Kidney (tissue), 14 donors: Measurements from ENCODE around the gene SERPINI1. TPM values are rescaled to one million over a fixed set of nuclear protein-coding genes. Genes with fewer than 3 reads are reported as not detected.

ENCODE experiments used
- DNase-seq, 5 donors: peaks; one replicate each; pipeline ENCODE4 v3.0.0-alpha.2; 2013 to 2020
- FAIRE-seq: peaks from 2 replicates; lab custom pipeline; 2012; peaks lifted over from hg19 to GRCh38; lab: Jason Lieb, UNC
- H3K27ac ChIP-seq, 2 donors: one replicate each; pipeline ENCODE4 v1.7.0; 2013; ENCODE audit warnings: low read depth in 2 of 2, low read length in 2 of 2, inconsistent platforms in 1 of 2
- H3K27me3 ChIP-seq: one replicate; pipeline ENCODE4 v1.7.1; 2013; ENCODE audit warnings: low read length, inconsistent platforms; ENCODE audit not compliant: control insufficient read depth, insufficient read depth
- H3K36me3 ChIP-seq, 3 donors: one replicate each; pipeline versions ENCODE4 v1.7.0 to v1.7.1; 2013; ENCODE audit warnings: low read length in 3 of 3, control low read depth in 1 of 3, inconsistent platforms in 1 of 3; ENCODE audit not compliant: insufficient read depth in 3 of 3, control insufficient read depth in 2 of 3
- H3K4me1 ChIP-seq, 3 donors: one replicate each; pipeline versions ENCODE4 v1.7.0 to v1.7.1; 2013; ENCODE audit warnings: low read length in 3 of 3, inconsistent platforms in 1 of 3, low read depth in 1 of 3; ENCODE audit not compliant: control insufficient read depth in 2 of 3, insufficient read depth in 2 of 3
- H3K4me3 ChIP-seq, 3 donors: one replicate each; pipeline versions ENCODE4 v1.7.0 to v1.8.1; 2013; ENCODE audit warnings: low read length in 3 of 3, control low read depth in 1 of 3, inconsistent platforms in 1 of 3
- H3K9ac ChIP-seq, 3 donors: one replicate each; pipeline versions ENCODE4 v1.7.0 to v1.7.1; 2013; ENCODE audit warnings: low read length in 3 of 3, control low read depth in 1 of 3, inconsistent platforms in 1 of 3
- H3K9me3 ChIP-seq, 3 donors: one replicate each; pipeline versions ENCODE4 v1.7.0 to v1.7.1; 2013; ENCODE audit warnings: low read length in 3 of 3, control low read depth in 1 of 3, inconsistent platforms in 1 of 3; ENCODE audit not compliant: control insufficient read depth in 2 of 3, insufficient read depth in 1 of 3
- intact Hi-C: fragments of 100-400 bp; cut with DNase I; formaldehyde crosslinking; loops from one replicate; pipeline ENCODE4 v1.11.1; 2022
- polyA plus RNA-seq: library from polyadenylated mRNA; stranded (reverse); fragments of 350-450 nt; fragmentation: Illumina TruSeq; extraction: RNeasy Lipid Tissue Mini Kit (QIAGEN cat#74804); gene quantifications from one replicate; pipeline ENCODE4 v1.2.3, GENCODE V29; 2014; ENCODE audit warnings: low read depth, low replicate concordance; ENCODE audit not compliant: insufficient read depth
- total RNA-seq: library from RNA; stranded (reverse); fragmentation: NEBNext Ultra II Directional; extraction: Animal tissue kit (Norgen Biotek cat#: 25700); gene quantifications from one replicate; pipeline ENCODE4 v1.2.1, GENCODE V29; 2021
- TF ChIP-seq, protein P1 (sequence below): IDR thresholded peaks from 3 replicates; pipeline ENCODE4 v1.5.1; 2012; ENCODE audit warnings: mild to moderate bottlenecking, moderate library complexity, borderline replicate concordance; ENCODE audit not compliant: insufficient read depth; ENCODE audit errors: extremely low read depth
- donor health status: control.
- donor health status: control.
- donor health status: control.
- donor health status: control.
- donor health status: control.
- donor health status: DM: yes; HTN: yes; CAD: no.
- donor health status: Normal renal cell carcinoma (clear cell type).

SERPINI1 gene
- total and polyA plus RNA-seq, 2 donors from 2014 or later: 9.5 to 35.3 TPM

DNA sequence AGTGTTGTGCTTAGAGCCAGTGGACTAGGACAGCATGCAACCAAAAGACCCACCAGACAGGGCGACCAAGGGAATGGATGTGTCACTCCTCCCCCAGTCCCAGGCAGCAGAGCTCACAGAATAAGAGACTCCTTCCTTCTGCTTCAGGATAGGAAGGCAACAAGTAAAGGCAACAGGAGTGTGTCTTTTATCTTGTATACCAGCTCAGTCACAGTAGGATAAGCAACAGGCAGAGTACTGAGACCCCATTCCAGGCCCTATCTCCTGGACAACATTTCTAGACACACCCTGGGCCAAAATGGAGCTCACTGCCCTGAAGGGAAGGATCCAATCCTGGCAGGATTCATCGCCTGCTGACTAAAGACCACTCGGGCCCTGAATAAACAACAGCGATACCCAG, 25.8 kb upstream of the SERPINI1 start:
- Histone ChIP-seq H3K4me1 (no peaks in the 10 kb centered on the region), H3K4me3 (no peak overlapping the region), H3K9me3 (no peaks in the 10 kb centered on the region), H3K27ac (no peak overlapping the region), H3K36me3 (peaks cover 2 to 7% (median 4%) of the 10 kb centered on the region in 3 donors), H3K9ac (no peak overlapping the region), H3K27me3 (no peaks in the 10 kb centered on the region)
- FAIRE-seq (no peak), DNase-seq (no peak)
- TF ChIP-seq, protein P1, sequence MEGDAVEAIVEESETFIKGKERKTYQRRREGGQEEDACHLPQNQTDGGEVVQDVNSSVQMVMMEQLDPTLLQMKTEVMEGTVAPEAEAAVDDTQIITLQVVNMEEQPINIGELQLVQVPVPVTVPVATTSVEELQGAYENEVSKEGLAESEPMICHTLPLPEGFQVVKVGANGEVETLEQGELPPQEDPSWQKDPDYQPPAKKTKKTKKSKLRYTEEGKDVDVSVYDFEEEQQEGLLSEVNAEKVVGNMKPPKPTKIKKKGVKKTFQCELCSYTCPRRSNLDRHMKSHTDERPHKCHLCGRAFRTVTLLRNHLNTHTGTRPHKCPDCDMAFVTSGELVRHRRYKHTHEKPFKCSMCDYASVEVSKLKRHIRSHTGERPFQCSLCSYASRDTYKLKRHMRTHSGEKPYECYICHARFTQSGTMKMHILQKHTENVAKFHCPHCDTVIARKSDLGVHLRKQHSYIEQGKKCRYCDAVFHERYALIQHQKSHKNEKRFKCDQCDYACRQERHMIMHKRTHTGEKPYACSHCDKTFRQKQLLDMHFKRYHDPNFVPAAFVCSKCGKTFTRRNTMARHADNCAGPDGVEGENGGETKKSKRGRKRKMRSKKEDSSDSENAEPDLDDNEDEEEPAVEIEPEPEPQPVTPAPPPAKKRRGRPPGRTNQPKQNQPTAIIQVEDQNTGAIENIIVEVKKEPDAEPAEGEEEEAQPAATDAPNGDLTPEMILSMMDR: no peak
- intact Hi-C loops: no loop called here

DNA sequence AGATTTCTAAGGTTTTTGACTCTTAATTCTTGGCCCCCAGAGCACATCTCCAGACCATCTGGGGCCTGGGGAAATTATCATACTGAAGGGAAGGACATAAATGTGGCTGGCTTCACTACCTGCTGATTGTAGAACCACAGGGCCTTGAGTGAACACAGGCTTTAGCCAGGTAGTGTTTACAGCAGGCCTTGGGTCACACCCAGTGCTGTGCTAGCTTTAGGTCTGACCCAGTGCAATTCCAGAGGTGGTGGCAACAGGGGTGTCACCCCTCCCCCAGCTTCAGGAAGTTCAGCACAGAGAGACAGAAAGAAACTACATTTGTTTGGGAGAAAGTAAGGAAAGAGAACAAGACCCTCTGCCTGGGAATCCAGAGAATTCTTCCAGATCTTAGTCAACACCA, 25.0 kb upstream of the SERPINI1 start:
- Histone ChIP-seq H3K4me3 (no peak overlapping the region), H3K9me3 (no peaks in the 10 kb centered on the region), H3K27ac (no peak overlapping the region), H3K36me3 (peaks cover 2 to 7% (median 4%) of the 10 kb centered on the region in 3 donors), H3K27me3 (no peaks in the 10 kb centered on the region), H3K9ac (no peak overlapping the region), H3K4me1 (no peaks in the 10 kb centered on the region)
- TF ChIP-seq, protein P1: no peak
- DNase-seq: no peak
- no peak for FAIRE-seq
- intact Hi-C loops: no loop called here

DNA sequence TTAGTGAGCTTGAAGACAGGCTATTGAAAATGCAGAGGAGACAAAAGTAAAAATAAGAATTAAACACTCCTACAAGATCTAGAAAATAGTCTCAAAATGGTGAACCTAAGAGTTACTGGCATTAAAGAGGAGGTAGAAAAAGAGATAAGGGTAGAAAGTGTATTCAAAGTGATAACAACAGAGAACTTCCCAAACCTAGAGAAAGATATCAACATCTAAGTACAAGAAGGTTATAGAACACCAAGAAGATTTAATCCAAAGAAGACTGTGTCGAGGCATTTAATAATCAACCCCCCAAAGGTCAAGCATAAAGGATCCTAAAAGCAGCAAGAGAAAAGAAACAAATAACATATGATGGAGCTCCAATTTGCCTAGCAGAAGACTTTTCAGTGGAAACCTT, 24.1 kb upstream of the SERPINI1 start:
- TF ChIP-seq, protein P1: no peak
- DNase-seq (no peak), FAIRE-seq (no peak)
- Histone ChIP-seq H3K36me3 (peaks cover 2 to 7% (median 4%) of the 10 kb centered on the region in 3 donors), H3K9ac (no peak overlapping the region), H3K4me3 (no peak overlapping the region), H3K27me3 (no peaks in the 10 kb centered on the region), H3K4me1 (no peaks in the 10 kb centered on the region), H3K9me3 (no peaks in the 10 kb centered on the region), H3K27ac (no peak overlapping the region)
- intact Hi-C loops: no loop called here

DNA sequence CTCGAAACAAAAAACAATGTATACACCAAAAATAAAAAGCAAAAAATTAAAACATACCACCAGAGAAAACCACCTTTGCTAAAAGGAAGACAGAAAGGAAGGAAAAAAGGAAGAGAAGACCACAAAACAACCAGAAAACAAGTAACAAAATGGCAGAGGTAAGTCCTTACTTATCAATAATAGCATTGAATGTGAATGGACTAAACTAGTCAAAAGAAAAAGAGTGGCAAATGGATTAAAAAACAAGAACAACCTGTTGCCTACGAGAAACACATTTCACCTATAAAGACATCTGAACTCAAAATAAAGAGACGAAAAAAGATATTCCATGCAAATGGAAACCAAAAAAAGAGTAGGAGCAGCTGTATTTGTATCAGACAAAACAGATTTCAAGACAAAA, 23.1 kb upstream of the SERPINI1 start:
- Histone ChIP-seq H3K36me3 (peaks cover 2 to 7% (median 4%) of the 10 kb centered on the region in 3 donors), H3K4me3 (no peak overlapping the region), H3K27me3 (no peaks in the 10 kb centered on the region), H3K9me3 (no peaks in the 10 kb centered on the region), H3K4me1 (no peaks in the 10 kb centered on the region), H3K27ac (no peak overlapping the region), H3K9ac (no peak overlapping the region)
- intact Hi-C loops: no loop called here
- no peak for FAIRE-seq
- DNase-seq: no peak
- TF ChIP-seq, protein P1: no peak
